CD4-positive, alpha-beta T cell treated with Interleukin-21 for 1 hour (primary cell): ENCODE data around the gene VDR.

ENCODE experiments used
- DNase-seq: peaks from one replicate; pipeline ENCODE4 v3.0.0-alpha.2; 2020

VDR gene

DNA sequence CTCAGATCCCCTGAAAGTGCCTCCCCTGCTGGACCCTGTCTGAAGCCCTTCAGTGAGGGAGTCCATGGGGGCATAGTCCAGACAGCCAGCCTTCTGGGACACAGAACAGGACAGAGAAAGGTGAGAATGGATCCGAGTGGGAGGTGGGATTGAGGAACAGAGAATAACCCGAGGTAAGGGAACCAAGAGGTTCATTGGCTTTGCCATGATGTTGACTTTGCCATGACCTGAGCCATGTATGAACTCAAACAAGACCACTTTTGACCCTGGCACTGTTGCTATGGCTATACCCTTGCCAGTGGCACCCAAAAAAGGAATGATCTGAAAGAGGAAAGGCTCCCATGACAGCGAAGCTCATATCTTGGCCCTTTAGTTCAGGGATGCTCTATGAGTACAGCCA lies 22.6 kb upstream of the VDR start:
- DNase-seq: no peak

DNA sequence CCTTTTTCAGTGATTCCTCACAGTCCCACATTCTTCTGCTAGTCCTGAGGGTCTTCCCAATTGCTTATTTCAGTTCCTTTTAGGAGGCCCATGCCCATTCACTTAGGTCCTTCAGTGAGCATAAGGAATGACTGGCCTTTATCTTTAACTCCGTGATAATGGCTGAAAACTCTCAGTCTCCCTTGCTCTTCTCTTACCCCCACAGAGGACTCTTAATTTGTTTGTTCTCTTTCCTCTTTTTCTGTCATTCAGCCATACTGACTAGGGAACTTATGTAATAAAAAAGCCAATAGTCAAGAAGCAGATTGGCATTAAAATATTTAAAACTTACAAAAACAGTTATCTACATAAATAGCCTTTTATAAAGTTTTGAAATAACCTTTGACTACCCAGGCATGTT lies 17.1 kb upstream of the VDR start:
- DNase-seq: no peak

DNA sequence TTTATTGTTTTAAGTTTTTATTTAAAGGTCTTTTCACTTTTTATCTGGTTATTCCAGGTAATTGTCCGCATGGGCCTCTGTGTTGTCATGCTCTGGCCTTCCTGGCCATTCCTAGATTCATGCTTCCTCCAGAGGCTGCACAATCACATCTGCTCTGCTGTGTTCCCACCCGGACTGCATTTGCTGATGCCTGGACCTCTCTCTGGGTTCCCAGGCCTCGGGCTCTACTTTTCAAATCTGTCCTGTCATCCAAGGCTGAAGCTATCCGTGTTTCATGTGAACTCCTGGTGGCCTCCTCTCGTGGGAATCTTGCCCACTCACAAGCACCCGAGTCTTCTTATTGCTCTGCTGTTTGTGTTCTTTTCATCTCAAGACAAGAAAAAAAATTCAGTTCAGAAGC lies 16.1 kb upstream of the VDR start:
- DNase-seq: no peak

DNA sequence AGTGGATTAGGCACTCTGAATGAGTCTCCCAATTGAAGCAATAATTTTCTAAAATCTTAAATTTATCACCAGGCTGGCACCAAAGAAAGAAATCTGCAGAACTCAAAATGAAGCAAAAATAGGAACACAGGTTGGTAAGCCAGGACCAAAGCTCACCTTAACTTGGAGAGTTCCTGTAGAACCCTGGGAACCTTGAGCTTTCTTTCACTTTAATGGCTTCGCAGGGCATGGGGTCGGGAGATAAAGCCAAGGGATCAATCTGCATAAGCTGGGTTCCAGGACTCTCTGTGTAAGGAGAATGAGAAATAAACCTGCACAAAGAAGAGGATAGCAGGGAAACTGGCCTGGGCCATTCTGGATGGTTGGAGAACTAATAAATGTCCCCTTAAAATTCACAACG lies 8.3 kb upstream of the VDR start:
- no peak for DNase-seq

DNA sequence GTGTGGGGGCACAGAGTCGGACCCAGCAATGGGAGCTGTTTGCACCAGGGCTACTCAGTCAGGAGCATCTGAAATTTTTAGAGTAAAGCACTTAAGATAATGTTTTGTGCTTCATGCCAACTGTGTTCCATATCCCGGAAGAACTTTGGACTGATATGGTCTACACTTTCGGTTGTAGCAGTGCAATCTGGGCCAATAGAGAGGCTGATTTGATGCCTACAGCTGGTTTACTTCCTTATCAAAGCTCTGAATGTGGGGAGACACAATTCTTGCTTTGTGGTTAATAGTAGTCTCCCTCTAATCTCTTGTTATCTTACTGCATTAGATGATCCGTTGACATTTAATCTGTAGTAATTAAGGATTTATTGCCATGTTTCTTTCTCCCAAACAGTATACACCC lies 7.8 kb upstream of the VDR start:
- no peak for DNase-seq

DNA sequence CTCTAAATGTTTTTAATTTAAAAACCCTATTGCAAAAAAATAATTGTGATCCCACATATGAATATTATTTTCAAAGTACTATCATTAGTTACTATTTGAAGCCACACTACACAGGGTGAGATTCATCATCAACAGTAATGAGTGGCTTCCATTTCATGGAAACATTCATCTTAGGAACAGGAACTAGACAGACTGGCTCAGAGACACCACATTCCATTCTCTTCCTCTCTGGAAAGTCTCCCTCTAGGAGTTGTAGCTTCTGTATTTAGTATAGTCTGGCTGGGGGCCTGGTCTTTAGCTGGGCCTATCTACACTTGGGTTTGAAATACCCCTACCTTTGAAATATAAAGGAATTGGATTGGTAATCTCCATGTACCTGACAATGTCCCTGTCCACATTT lies 6.2 kb upstream of the VDR start:
- no peak for DNase-seq

DNA sequence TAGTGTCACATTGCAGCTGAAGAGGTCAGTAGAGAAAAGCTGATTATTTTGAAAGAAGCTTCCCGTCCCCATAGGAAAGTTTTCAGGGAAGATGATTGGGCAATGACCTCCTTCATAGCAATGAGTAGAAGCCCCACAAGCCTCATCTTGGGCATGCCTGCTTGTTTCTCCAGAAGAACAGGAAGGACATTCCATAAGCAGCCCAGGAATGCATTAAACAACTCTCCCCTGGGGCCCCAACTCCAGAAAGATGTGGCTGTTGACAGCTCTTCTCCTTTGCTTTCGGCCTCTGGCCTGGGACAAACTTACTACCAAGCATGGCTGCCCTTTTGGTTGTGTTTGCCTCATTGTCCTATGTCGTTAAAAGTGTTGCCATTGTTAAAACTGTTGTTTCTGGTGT lies 5.7 kb upstream of the VDR start:
- no peak for DNase-seq

DNA sequence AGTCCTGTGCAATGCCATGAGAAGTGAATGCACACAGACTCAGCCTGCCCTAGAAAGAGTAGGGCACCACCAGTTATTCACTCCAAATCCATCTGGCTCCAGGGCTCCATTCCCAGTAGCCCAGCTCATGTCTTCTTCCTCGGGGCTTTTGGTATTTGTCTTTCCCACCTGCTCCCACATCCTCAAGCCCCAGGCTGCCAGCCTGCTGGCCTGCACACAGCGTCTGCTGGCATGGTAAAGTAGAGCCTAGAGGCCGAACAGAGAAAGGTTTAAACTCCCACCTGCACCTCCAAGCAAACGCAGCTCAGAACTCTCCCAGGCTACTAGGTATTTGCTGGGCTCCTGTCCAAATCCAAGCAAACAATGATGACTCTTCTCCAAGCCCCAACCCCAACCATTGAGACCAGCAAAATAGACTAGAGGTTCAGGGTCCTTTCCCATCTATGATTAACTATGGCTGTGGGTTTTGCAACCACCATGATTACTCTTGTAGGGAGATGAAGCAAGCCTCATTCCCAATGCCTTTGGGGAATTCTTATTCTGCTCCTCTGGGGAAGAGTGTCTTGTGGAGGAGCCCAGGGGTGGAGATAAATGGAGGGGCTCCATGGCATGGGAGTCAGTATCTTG lies 5.2 kb upstream of the VDR start:
- no peak for DNase-seq

DNA sequence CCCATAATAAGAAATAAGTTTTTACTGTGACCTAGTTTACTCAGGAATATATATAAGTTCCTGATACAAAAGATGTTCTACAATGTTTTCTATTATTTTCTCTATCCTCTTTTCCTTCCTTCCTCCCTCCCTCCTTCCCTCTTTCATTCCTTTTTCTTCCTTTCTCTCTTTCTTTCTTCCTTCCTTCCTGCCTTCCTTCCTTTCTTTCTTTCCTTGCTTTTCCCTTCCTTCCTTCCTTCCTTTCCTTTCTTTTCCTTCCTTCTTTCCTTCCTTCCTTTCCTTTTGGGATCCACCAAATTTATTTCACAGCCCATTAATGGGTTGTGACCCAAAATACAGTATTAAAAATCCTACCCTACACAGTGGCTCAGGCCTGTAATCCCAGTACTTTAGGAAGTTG lies 3.9 kb upstream of the VDR start:
- no peak for DNase-seq

DNA sequence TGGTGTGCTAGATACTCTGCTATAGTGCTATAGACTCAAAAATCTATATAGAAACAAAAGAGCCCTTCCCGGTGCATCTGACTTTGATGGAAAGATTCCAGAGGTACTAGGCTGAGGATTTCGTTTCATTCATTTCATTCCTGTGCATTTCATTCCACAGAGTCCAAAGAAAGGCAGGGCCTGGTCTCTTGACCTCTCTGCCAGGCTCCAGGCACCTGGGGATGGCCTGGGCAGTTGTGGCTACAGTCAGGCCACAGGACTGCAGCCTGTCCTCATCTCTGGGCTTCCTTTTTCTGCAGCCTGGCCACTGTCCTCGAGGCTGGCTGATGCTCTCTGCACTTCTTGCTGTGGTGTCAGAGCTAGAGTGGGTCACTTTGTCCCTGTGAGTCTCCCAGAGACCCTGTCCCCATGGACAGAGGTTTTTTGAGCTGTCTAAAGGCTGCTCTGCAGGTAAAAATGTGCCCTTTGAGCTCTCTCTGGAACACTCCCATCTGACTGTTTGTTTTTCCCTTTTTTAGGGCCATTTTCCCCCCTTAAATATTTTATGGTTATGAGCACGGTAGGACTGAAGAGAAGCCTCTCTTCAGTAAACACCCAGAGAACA lies 3.2 kb upstream of the VDR start:
- DNase-seq: no peak

DNA sequence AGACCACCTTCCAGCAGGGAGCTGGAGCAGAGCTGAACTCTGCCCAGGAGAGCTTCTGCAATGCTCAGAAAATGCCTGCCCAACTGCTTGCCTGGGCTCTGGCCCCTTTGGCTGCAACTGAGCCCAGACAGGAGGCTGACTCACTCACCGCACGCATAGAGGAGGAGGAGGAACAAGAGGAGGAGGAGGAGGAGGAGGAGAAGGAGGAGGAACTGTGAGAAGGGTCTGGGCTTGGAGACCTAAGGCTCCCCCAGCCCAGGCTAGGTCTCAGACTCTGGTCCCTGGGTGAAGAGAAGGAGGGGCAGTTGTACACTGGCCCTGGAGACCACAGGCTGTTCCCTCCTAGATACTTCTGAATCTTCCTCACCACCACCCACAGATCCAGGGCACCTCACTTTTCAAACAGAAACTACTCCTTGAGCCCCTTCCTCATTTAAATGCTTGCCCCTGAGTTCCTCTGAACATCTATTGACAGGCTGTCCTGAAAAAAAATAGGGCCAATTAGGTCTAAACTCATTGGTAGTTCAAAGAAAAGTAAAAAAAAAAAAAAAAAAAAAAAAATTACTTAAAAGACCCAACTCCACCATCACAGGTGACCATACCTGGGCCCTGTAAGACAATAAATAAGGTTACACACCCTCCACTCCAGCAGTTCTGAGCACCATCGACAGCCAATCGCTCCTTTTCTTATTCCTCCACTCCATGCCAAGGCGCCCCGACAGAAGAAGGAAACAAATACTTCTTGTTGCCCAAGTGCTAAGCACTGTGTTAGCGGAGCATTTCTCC lies 674 bp downstream of the VDR start:
- peak; percentile 56 for DNase-seq

DNA sequence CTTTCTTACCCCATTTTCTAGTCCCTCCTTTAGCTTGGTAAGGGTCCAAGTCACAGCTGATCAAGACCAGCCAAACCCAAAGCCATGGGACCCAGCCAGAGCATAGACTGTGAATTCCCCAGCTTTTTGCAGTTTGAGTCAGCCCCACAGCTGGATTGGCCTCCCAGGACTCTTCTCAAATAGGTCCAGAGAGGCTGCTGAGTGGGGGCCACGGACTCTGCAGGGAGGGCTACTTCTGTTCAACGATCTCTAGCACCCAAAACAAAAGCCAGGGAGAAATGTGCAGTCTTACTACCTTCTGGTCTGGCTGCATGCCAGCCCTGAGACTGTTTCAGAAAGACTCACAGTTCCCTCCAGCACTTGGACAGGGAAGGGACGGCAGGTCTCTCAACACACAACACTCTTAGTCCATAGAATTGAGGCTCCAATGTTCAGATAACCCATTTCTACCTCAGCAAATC lies 1.6 kb downstream of the VDR start:
- no peak for DNase-seq

DNA sequence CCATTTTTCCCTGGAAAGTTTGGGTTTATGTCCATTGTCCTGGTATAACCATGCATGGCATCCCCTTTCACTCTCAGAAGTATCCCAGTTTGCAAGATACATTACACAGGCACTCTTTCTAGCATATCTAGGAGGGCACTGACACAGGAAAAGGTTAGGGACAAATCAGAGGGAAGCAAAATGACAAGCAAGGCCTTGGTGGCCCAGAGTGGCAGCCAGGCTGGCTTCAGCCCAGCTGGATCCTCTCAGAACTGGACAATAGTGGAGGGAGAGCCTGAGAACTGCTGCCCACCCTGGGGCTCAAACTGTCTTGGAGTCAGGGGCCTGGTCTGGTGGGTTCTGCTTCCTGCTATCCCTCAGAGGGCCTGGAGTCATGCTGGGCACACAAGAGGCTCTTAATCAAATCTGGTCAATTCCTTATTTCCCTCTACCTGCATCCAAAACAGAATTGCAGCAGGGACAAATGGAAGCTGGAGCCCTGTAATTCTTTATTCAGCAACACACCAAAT lies 2.6 kb downstream of the VDR start:
- no peak for DNase-seq

DNA sequence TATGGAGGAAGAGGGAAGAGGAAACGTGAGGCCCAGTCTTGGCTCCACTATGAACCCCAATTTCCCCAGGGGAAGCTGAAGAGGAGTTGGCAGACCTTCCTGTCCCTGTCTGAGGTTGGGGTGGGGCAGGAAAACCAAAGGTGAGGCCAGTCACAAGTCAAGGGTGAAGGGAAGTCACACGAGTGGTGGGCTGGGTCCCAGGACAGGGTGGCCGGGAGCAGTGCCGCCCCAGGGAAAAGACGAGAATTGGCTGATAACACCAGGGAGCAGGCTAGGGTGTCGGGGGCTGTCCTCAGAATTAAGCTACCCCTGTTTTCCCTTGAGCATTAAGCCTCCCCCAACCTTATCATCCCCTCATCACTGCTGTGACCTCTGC lies 3.1 kb downstream of the VDR start:
- DNase-seq: no peak

DNA sequence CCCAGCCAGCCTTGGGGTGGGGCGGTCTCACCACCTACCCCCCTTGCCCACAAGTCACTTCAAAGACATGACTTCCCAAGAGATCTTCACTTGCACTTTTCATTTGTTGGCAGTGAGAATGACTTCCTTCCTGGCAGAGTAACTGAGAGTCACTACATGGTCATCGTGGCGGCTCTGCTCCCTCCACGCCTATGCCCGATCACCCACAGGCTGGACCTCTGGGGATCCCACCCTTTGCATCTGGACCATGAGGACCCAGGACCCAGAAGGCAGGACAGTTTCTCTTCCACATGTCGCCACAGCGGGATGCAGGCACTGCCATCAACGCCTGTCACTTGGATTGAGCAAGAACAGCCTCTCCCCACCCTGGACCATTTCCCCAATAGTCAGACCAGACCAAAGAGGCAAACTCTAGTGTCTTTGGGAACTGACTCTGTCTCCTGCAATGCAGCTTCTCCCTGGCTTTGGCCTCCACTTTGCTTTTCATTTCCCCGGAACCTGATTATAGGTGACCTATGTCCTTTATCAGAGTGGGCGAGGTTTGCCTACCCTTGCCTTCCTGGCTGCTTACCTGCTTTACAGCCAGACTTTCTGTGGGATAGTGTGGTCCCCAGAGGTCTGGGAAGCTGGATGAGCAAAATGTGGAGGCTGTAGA lies 3.6 kb downstream of the VDR start:
- DNase-seq: no peak

DNA sequence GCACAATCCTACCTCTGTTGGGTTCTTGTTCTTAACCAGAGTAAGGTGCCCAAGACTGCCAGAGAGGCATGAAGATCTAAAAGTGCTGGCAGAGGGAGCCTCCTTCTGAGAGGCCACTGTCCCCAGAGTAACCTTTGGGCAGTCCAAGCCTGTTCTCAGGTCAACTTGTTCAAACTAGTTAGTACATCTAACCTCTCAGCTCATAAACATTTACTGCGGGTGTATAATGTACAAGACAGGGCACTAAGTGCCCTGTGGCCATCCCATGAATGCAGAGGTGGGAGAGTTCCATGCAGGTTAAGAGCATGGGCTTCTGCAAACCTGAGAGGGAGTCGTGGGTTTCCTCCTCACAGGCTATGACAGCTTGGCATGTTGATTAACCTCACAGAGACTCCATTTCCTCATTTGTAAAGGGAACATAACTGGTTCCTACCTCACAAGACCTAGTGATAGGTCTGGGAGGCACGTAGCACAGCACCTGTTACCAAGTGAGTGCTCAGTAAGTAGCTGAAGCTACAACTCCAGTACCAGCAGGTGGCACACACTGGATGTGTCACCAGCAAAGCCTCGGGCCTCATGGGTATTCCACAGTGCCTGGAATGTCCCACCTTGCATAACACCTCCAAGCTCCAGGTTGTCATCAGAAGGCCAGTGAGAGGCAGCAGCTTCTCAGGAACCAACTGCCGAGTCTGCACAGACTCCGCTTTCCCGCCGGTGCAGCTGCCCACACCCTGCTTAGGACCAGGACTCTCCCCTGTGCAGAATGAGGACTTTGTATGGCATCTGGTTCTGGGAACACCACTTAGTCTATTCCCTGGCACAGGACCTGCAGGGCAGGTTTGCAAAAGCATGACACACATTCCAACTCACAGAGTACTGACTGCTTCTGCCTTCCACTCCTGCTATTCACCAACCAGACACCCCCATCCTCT lies 4.4 kb downstream of the VDR start:
- DNase-seq: no peak

DNA sequence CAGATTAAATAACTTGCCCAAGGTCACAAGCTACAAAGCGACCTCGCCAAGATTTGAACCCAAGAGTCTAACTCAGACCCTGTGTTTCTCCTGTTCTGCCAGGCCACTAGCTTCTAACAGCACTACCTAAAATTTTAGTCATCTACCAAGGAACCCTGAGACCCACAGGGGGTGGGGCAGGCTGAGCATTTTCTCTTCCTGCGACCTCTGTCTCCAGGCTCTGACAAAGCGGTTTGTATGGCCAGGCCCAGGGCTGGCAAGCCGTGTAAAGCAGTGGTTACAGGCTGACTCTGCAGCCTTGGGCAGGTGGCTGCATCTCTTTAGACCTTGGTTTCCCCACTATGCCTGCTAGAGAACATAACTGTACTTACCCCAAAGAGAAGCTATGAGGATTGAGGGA lies 5.3 kb downstream of the VDR start:
- no peak for DNase-seq

DNA sequence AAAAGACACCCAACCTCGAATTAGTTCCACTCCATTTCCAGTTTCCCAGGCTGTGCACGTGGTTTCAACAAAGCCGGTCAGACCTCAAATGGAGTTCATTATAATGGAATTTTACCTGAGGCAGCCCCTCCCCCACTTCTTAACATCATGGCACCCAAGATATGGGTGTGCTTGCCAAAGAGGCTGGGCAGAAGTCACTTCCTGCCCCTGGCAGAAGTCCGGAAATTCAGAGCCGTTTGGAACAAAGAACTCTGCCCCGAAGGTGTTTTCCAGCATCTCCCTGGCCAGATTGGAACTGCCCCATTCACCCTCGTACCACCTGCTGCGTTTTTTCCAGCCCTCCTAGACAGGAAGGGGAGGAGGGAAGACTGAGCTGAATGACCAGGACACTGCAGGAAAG lies 8.2 kb downstream of the VDR start:
- no peak for DNase-seq

DNA sequence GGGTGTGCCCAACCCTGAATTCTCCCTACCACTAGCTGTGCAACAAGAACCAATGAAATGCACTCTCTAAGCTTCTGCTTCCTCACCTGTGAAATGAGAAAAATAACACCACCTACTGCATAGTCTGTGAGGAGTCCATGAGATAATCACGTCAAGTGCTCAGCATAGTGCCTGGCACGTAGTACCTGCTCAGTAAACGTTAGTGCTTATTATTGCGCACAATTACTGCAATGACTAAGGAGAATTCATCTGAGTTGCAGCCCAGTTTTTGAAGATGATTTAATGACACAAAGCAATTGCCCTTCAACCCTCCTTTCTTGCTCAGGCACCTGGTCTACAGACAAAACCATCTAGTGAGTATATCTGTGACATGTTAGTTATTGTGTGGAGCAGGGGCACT lies 8.8 kb downstream of the VDR start:
- DNase-seq: no peak

DNA sequence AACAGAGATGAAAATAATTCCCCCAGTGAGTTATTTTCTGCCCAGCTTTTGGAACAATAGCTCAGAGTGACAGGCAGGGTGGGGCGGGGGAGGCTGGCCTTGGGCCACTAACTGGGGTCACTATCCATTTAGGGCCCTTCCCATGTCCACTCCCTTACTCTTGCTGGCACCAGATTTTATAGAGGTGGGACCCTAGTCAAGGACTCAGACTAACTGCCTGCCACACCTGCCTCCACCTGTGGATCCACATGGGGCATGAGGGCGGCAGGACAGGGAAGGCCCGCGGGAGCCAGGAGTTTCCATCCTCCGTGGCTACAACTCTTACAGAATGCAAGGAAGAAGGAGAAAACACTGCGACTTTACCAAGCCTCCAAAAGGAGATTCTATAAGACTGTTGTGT lies 10.1 kb downstream of the VDR start:
- DNase-seq: no peak

DNA sequence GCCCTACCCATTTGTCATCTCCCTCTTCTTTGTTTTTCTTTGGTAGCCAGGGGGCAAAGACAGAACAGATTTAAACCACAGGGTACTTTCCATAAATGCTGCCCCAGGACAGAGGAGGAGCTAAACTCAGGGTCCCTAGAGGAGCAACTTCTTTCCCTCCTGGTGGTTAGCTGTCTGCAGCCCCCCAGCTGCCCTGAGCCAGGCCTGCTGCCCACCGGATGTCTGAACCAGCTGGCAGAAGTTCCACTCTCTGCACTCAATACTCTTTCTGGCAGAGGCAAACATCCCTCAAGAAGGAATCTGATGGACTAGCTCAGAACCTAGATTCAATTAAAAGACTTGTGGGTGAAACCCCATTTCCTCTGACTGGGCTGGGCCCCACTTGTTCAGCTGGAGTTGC lies 10.7 kb downstream of the VDR start:
- DNase-seq: no peak

DNA sequence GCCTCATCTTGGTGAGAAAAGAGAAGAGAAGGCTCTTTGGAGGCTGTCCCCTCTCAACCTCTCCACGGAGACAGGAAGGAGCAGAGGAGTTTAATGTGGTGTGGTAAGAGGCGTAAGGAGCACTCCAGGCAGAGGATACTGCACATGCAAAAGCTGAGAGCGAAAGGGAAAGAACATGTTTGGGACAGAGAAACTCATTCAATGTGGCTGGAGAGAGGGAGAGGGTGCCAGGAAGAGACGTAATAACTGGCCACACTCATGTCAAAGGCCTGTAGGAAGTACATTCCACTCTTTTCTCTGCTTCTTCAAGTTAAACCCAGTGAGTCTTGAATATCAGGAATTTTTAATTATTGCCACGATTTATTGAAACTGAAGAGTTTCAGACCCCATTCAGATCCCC lies 12.0 kb downstream of the VDR start:
- no peak for DNase-seq

DNA sequence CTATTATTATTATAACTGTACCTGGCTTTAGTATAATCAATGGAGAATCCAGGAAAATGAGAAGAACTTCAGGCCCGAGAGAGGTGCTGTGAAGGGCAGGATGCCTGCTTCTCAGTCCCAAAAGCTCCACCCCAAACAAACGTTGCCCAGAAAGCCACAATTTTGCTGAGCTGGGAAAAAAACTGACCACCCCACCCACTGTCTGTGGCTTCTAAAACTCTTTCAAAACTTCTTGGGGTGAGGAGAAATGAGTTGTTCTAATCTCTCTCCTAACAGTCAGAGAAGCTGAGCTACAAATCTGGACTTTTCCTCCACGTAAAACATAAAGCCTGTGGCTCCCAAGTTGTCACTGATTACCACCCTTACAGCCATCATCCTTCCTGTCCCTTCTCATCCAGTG lies 13.4 kb downstream of the VDR start:
- DNase-seq: no peak
